SK-N-SH treated with all-trans-retinoic acid at 6 μM for 48 hours (cell line): ENCODE measurements around the gene PCDHB3.
"Not testable (repeated sequence)": the region's sequence is repeated elsewhere in the genome, so short reads cannot be mapped to it uniquely, and the experiment has no call there.

Experiments used
- BACH2 ChIP-seq: fragments of 250-450 bp; sonication (Bioruptor Pico); IDR thresholded peaks from 2 replicates; pipeline ENCODE4 v1.9.0; 2021; ENCODE audit warnings: mild to moderate bottlenecking, borderline replicate concordance
- GLIS3 ChIP-seq: fragments of 250-450 bp; sonication (Bioruptor Pico); IDR thresholded peaks from 2 replicates; pipeline ENCODE4 v1.5.0; 2020; ENCODE audit warnings: mild to moderate bottlenecking, moderate library complexity
- PATZ1 ChIP-seq: fragments of 250-450 bp; sonication (Bioruptor Pico); IDR thresholded peaks from 2 replicates; pipeline ENCODE4 v1.8.0; 2020; ENCODE audit warnings: mild to moderate bottlenecking, moderate library complexity, borderline replicate concordance
- SNAI2 ChIP-seq: fragments of 250-450 bp; sonication (Bioruptor Pico); IDR thresholded peaks from 2 replicates; pipeline ENCODE4 v1.5.0; 2020; ENCODE audit warnings: mild to moderate bottlenecking, moderate library complexity

GRCh38 chr5:141102471-141102870, 2.2 kb downstream of the PCDHB3 start:
- not testable (repeated sequence) for TF ChIP-seq BACH2 (CRISPR knock-in tag); PATZ1 (CRISPR knock-in tag); SNAI2 (CRISPR knock-in tag); GLIS3
